Hair follicle dermal papilla cell (primary cell): ENCODE results near the gene RMDN3. TPM values are rescaled to one million over a fixed set of nuclear protein-coding genes. Genes with fewer than 3 reads are reported as not detected.

Experiments
- small RNA-seq: library from RNA; depleted of rRNA; stranded (forward); fragments of <200 nt; gene quantifications from one replicate; pipeline ENCODE3, GENCODE V24; 2012
- total RNA-seq: library from RNA; depleted of rRNA; stranded (reverse); fragments of >200 nt; gene quantifications from 2 replicates; pipeline ENCODE4 v1.2.3, GENCODE V29; 2012

The RMDN3 gene
- 15.7 and 21.6 TPM in 2 replicates for total RNA-seq

GRCh38 chr15:40754883-40755811, at the start of gene RMDN3:
Gene RMDN3 (minus strand): TSS chr15:40755254. CDS start chr15:40754783, 471 bp downstream.

GRCh38 chr15:40769274-40770146, 14.5 kb upstream of the RMDN3 start, which contains the start of gene C15orf62:
Gene C15orf62 (plus strand): TSS chr15:40769980. CDS start chr15:40770496, 516 bp downstream.

DNA sequence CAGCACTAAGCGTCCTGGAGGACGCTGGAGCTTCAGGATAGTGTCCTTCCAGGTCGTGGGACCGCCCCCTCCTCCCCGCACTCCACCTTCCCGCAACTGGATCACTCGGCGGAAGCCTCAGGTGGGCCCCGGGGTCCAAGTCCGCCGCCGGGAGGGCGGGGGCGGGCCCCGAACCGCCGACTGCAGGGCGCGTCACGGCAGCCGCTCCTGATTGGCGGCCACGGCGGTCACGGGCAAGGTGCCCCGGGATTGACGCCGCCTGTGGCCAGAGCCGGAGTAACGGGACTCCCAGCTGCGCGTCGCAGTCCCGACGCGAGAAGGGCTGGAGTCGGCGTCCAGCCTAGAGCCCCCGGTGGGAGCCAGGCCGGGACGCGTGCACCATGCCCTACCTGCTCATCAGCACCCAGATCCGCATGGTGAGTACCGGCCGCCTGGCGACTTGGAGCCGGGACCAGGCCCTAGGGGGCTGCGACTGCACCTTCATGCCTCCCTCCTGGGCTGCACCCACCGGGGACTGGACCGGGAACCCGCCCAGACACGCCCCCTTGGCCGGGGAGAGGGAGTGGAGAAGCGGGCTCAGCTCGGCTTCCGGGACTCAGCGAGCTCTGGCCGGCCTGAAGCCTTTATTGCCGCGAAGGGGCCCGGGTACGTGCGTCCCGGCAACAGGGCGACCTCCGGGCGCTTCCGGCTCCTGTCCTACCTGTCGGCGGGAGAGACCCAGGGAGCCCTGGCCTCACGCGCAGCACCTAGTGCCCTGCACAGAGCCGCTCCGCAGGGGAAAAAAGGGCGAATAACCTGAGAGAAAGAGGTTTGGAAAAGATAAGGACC, 9.0 kb upstream of the RMDN3 start, which contains the start of gene GCHFR:
Gene GCHFR (plus strand): TSS at position 268 of the 828 bp plus-strand sequence. CDS start 113 bp downstream, at position 381.

DNA sequence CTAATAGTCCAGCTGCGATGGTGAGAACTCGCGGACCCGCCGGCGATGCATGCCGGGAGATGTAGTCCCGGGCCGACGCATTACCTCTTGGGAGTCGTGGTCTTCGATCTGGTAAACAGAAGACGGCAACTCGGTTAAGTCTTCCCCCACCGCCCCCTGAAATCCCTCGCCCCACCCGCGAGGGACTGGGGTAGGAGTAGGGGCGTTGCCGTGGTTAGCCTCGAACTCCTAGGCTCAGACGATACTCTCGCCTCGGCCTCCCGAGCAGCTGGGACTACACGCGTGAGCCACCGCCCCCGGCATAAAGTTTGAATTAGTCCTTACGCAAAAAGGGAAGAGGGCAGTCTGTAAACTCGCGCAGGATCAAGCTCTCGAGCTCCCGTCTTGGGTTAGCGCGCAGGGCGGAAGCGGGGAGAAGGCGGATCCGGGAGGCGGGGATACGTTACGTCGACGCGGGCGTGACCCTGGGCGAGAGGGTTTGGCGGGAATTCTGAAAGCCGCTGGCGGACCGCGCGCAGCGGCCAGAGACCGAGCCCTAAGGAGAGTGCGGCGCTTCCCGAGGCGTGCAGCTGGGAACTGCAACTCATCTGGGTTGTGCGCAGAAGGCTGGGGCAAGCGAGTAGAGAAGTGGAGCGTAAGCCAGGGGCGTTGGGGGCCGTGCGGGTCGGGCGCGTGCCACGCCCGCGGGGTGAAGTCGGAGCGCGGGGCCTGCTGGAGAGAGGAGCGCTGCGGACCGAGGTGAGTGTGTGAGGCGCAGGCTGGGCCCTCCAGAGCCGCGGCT, 60.2 kb downstream of the RMDN3 start, which contains the start of gene RAD51:
Gene RAD51 (plus strand): TSS at position 487 of the 781 bp plus-strand sequence. CDS start 3,585 bp downstream, outside the sequence.

Small RNA genes lying within 50 kb of the gene (small RNA-seq; reads per million reads assigned to genes)
- not detected for gene SUMO2P15

Other genes starting within 250 kb of the RMDN3 start
- gene CCDC32, start 190.2 kb downstream of the RMDN3 start, total RNA-seq, result 19.4 and 21.3 TPM in 2 replicates
- 10.8 and 11.7 TPM in 2 replicates for gene RPUSD2, start 186.0 kb downstream of the RMDN3 start, total RNA-seq
- 2.9 and 3.6 TPM in 2 replicates for gene KNL1, start 161.0 kb downstream of the RMDN3 start, total RNA-seq
- 1.1 and 1.8 TPM in 2 replicates for gene RAD51, start 60.1 kb downstream of the RMDN3 start, total RNA-seq
- gene GCHFR, start 8.8 kb upstream of the RMDN3 start, total RNA-seq, result 3.5 and 3.6 TPM in 2 replicates
- 0.12 TPM in 1 of 2 replicates, not detected in the other for gene C15orf62, start 14.7 kb upstream of the RMDN3 start, total RNA-seq
- gene ZFYVE19, start 51.8 kb upstream of the RMDN3 start, total RNA-seq, result 14.1 and 16.2 TPM in 2 replicates
- 11.2 and 12.0 TPM in 2 replicates for gene DNAJC17, start 52.2 kb upstream of the RMDN3 start, total RNA-seq
- gene PPP1R14D, start 73.5 kb upstream of the RMDN3 start, total RNA-seq, result not detected in 2 replicates
- gene SPINT1, start 88.8 kb upstream of the RMDN3 start, total RNA-seq, result 0.12 and 0.49 TPM in 2 replicates
- gene RHOV, start 119.0 kb upstream of the RMDN3 start, total RNA-seq, result 0.16 and 0.24 TPM in 2 replicates
- 70.6 and 74.2 TPM in 2 replicates for gene VPS18, start 139.2 kb upstream of the RMDN3 start, total RNA-seq
- 0.16 TPM in 1 of 2 replicates, not detected in the other for gene DLL4, start 174.1 kb upstream of the RMDN3 start, total RNA-seq
- 12.0 and 12.3 TPM in 2 replicates for gene CHAC1, start 198.2 kb upstream of the RMDN3 start, total RNA-seq